SK-N-MC (cell line): Measurements from ENCODE around the gene ELMO1.

Source experiments
- EZH2 ChIP-seq: fragments of 200-600 bp; sonication (generic); IDR thresholded peaks from one replicate; pipeline ENCODE4 v1.6.1; 2017; ENCODE audit warnings: antibody characterized with exemption
- FOXP2 ChIP-seq: optimal IDR thresholded peaks from 2 replicates; pipeline ENCODE3; 2011; ENCODE audit warnings: mild to moderate bottlenecking, moderate library complexity; ENCODE audit not compliant: insufficient read depth; ENCODE audit errors: extremely low read length, control extremely low read depth
- POLR2AphosphoS5 ChIP-seq: IDR thresholded peaks from 2 replicates; pipeline ENCODE4 v1.6.1; 2012; ENCODE audit warnings: mild to moderate bottlenecking, low read depth, low read length, borderline replicate concordance

GRCh38 chr7:37430640-37431039, 18.0 kb downstream of the ELMO1 start:
- TF ChIP-seq EZH2 = no peak
- no peak for TF ChIP-seq POLR2AphosphoS5
- TF ChIP-seq FOXP2 = no peak
